ENCODE data around the gene CABS1. TPM values are rescaled to one million over a fixed set of nuclear protein-coding genes. Genes with fewer than 3 reads are reported as not detected.

Gene CABS1
- total RNA-seq, 4 donors from 2014 or later: not detected

DNA sequence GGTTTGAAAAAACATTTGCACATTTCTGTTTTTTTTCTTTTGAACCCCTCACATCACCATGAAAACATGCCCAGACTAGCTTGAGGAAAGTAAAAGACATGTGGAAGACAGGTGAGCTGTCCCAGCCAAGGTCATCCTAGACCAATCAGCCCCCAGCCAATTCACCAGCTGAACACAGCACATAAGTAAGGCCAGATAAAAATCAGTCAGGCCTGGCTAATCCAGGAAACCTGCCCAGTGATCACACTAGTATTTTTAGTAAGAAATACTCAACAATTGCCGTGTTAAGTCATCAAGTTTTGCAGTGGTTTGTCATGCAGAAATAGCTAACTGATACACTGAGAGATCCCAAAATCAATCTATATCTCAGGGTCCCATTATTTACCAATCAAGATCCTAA is 21.4 kb downstream of the CABS1 start:
- Histone ChIP-seq H3K27me3 (no peaks in the 10 kb centered on the region), H3K4me1 (no peaks in the 10 kb centered on the region), H3K9me3 (no peaks in the 10 kb centered on the region), H3K36me3 (no peaks in the 10 kb centered on the region), H3K27ac (replicated peaks in 1 of 4) (no peak overlapping the region), H3K4me3 (no peak overlapping the region)
- TF ChIP-seq, protein P1, sequence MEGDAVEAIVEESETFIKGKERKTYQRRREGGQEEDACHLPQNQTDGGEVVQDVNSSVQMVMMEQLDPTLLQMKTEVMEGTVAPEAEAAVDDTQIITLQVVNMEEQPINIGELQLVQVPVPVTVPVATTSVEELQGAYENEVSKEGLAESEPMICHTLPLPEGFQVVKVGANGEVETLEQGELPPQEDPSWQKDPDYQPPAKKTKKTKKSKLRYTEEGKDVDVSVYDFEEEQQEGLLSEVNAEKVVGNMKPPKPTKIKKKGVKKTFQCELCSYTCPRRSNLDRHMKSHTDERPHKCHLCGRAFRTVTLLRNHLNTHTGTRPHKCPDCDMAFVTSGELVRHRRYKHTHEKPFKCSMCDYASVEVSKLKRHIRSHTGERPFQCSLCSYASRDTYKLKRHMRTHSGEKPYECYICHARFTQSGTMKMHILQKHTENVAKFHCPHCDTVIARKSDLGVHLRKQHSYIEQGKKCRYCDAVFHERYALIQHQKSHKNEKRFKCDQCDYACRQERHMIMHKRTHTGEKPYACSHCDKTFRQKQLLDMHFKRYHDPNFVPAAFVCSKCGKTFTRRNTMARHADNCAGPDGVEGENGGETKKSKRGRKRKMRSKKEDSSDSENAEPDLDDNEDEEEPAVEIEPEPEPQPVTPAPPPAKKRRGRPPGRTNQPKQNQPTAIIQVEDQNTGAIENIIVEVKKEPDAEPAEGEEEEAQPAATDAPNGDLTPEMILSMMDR (IDR thresholded peaks at IDR 0.05): no peak
- TF ChIP-seq POLR2A (IDR thresholded peaks at IDR 0.05; ENCODE audit: low read depth) (no peak), EP300 (IDR thresholded peaks at IDR 0.05) (no peak), POLR2AphosphoS5 (IDR thresholded peaks at IDR 0.05) (no peak)
- no peak for DNase-seq (ENCODE audit: extremely low spot score)
- WGBS: 14% methylated on average over 1 of the region's 1 CpG
- intact Hi-C loops (cut with DNase I): no loop called here

GRCh38 chr4:70359115-70359661 is 24.4 kb downstream of the CABS1 start:
- no peak for TF ChIP-seq POLR2AphosphoS5 (IDR thresholded peaks at IDR 0.05)
- TF ChIP-seq EP300 (IDR thresholded peaks at IDR 0.05): no peak
- TF ChIP-seq, protein P1 (IDR thresholded peaks at IDR 0.05): no peak
- no peak for TF ChIP-seq POLR2A (IDR thresholded peaks at IDR 0.05; ENCODE audit: low read depth)
- intact Hi-C loops (cut with DNase I): no loop called here
- 50% methylated on average over 3 of the region's 3 CpGs for WGBS

GRCh38 chr4:70360460-70360859 is 25.7 kb downstream of the CABS1 start, which contains the start of gene SMR3A:
Gene SMR3A, plus strand, starts transcription at chr4:70360760. Its CDS starts 1,356 bp downstream, at chr4:70362116.
- Histone ChIP-seq H3K27me3 (no peaks in the 10 kb centered on the region), H3K4me1 (no peaks in the 10 kb centered on the region), H3K36me3 (no peaks in the 10 kb centered on the region), H3K27ac (replicated peaks in 1 of 4) (no peak within 1 kb of the TSS), H3K9me3 (no peaks in the 10 kb centered on the region), H3K4me3 (no peak within 1 kb of the TSS)
- intact Hi-C loops (cut with DNase I): no loop called here
- no peak for DNase-seq (ENCODE audit: extremely low spot score)
- 77% methylated on average over 3 of the region's 3 CpGs for WGBS
- TF ChIP-seq, protein P1 (IDR thresholded peaks at IDR 0.05): no peak
- TF ChIP-seq POLR2A (IDR thresholded peaks at IDR 0.05; ENCODE audit: low read depth) (no peak), EP300 (IDR thresholded peaks at IDR 0.05) (no peak), POLR2AphosphoS5 (IDR thresholded peaks at IDR 0.05) (no peak)

More at GRCh38 chr4:70359115-70359661, 24.4 kb downstream of the CABS1 start:
- Histone ChIP-seq H3K36me3 (no peaks in the 10 kb centered on the region), H3K9me3 (no peaks in the 10 kb centered on the region), H3K4me1 (no peaks in the 10 kb centered on the region), H3K27me3 (no peaks in the 10 kb centered on the region), H3K27ac (replicated peaks in 1 of 4) (no peak overlapping the region), H3K4me3 (no peak overlapping the region)
- no peak for DNase-seq (ENCODE audit: extremely low spot score)

GRCh38 chr4:70364002-70364401 is 29.2 kb downstream of the CABS1 start:
- TF ChIP-seq POLR2AphosphoS5 (IDR thresholded peaks at IDR 0.05) (no peak), EP300 (IDR thresholded peaks at IDR 0.05) (no peak), POLR2A (IDR thresholded peaks at IDR 0.05; ENCODE audit: low read depth) (no peak)
- TF ChIP-seq, protein P1 (IDR thresholded peaks at IDR 0.05): no peak
- Histone ChIP-seq H3K27ac (replicated peaks in 1 of 4) (no peak overlapping the region), H3K4me3 (no peak overlapping the region), H3K27me3 (no peaks in the 10 kb centered on the region), H3K9me3 (no peaks in the 10 kb centered on the region), H3K4me1 (no peaks in the 10 kb centered on the region), H3K36me3 (no peaks in the 10 kb centered on the region)
- 86% methylated on average over 5 of the region's 5 CpGs for WGBS
- no peak for DNase-seq (ENCODE audit: extremely low spot score)
- intact Hi-C loops (cut with DNase I): no loop called here

DNA sequence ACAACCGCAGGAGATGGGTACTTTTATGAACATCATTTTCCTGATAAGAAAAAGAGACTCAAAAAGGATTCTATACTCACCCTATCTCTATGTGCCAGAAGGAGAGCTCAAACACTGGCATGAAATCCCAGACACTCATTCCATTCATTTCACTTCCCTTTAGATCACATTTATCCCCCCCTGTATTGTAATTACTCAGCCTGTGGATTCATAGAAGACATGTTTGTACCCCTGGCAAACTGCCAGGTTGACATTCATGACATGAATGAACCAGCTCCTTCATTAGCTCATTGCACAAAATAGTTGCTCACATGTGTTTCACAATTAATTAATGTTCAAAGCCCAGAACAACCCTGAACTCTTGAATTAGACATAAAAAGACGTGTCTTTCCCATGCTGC is 30.7 kb downstream of the CABS1 start:
- WGBS: 50% methylated on average over 2 of the region's 2 CpGs
- intact Hi-C loops (cut with DNase I): no loop called here

More for the DNA sequence above, 30.7 kb downstream of the CABS1 start:
- H3K9me3 ChIP-seq: no peaks in the 10 kb centered on the region
- H3K4me1 ChIP-seq: no peaks in the 10 kb centered on the region
- no peak for DNase-seq (ENCODE audit: extremely low spot score)
- H3K4me3 ChIP-seq: no peak overlapping the region
- TF ChIP-seq POLR2AphosphoS5 (IDR thresholded peaks at IDR 0.05): no peak
- TF ChIP-seq POLR2A (IDR thresholded peaks at IDR 0.05; ENCODE audit: low read depth): no peak
- TF ChIP-seq, protein P1 (IDR thresholded peaks at IDR 0.05): no peak
- no peak for TF ChIP-seq EP300 (IDR thresholded peaks at IDR 0.05)
- no peaks in the 10 kb centered on the region for H3K36me3 ChIP-seq
- no peaks in the 10 kb centered on the region for H3K27me3 ChIP-seq
- no peak overlapping the region for H3K27ac ChIP-seq (replicated peaks in 1 of 4)
